Esophagus muscularis mucosa (tissue), 4 donors: ENCODE data around the gene GUCA2A.

Experiments used
- EP300 ChIP-seq: sonication (generic); formaldehyde crosslinking; IDR thresholded peaks from one replicate; pipeline ENCODE4 v1.6.1; 2017; ENCODE audit warnings: antibody characterized with exemption
- POLR2A ChIP-seq: fragments of 450-650 bp; IDR thresholded peaks from one replicate; pipeline ENCODE4 v1.6.1; 2017; ENCODE audit warnings: antibody characterized with exemption, moderate library complexity, mild to moderate bottlenecking, low read depth
- POLR2AphosphoS5 ChIP-seq, 2 donors: sonication (generic); formaldehyde crosslinking; IDR thresholded peaks; one replicate each; pipeline ENCODE4 v1.6.1; 2017; ENCODE audit warnings: antibody characterized with exemption in 2 of 2
- TF ChIP-seq, protein P1 (sequence below), 3 experiments: fragments of 200-600 bp in 2 of 3; fragments of 450-650 bp in 1 of 3; sonication (generic) in 2 of 3; IDR thresholded peaks; one replicate each; pipeline ENCODE4 v1.5.1; 2017 to 2019; ENCODE audit warnings: antibody characterized with exemption in 3 of 3, mild to moderate bottlenecking in 2 of 3, moderate library complexity in 1 of 3

DNA sequence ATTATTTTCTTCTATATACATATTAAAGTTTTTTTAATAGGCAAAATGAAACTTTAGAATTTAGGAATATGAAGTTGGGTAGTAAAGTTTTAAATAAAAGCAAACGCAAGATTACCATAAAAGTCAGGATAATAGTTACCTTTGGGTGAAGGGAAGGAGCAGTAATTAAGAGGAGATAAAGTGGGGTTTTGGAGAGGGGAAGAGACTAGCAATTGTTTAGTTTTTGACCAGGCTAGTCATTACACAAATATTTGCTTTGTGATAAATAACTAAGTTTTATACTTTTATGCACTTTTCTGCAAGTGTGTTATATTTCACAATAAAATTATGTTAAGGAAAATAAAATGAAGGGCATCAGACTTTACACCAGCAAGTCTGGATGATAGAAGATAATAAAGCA, 39.0 kb downstream of the GUCA2A start:
- TF ChIP-seq, protein P1, sequence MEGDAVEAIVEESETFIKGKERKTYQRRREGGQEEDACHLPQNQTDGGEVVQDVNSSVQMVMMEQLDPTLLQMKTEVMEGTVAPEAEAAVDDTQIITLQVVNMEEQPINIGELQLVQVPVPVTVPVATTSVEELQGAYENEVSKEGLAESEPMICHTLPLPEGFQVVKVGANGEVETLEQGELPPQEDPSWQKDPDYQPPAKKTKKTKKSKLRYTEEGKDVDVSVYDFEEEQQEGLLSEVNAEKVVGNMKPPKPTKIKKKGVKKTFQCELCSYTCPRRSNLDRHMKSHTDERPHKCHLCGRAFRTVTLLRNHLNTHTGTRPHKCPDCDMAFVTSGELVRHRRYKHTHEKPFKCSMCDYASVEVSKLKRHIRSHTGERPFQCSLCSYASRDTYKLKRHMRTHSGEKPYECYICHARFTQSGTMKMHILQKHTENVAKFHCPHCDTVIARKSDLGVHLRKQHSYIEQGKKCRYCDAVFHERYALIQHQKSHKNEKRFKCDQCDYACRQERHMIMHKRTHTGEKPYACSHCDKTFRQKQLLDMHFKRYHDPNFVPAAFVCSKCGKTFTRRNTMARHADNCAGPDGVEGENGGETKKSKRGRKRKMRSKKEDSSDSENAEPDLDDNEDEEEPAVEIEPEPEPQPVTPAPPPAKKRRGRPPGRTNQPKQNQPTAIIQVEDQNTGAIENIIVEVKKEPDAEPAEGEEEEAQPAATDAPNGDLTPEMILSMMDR (IDR thresholded peaks at IDR 0.05) = no peak
- TF ChIP-seq POLR2AphosphoS5 (IDR thresholded peaks at IDR 0.05) (no peak), EP300 (no peak), POLR2A (no peak)
